ENCODE data around the gene DEGS2.

The DEGS2 gene

DNA sequence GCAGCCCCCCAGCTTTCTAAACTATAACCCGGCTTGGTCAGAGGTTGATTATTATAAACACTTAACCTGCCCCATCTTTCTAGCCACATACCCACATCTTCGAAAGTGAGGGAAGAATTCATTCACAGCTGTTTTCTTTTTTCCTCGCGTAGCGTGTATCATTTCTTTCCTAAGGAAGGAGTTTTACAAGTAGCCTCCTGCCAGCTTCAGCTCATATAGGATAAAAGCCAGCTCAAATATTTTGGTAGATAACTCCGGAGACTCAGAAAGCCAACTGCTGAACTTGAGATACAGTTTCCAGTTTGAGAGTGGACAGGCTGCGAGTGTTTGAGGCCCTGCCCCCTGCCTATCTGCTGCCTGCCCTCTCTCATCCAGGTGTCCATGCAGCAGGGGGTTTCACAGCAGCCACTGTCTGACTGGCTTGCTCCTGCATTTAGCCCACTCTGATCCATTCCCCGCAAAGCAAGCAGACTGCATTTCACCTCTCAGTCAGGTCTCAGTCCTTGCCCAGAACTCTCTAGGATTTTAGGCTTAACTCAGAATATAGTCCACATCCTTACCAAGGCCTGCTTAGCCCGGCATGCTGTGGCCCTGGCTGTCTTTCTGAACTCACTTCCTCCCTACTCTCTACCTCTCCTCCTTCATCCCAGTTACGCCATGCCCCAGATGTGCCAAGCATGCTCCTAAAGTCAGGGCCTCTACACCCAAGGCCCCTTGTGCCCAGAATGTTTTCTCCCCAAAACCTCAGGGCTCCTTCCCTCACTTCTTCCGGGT, 47.3 kb downstream of the DEGS2 start:
- DNase-seq (ENCODE audit: low spot score), result no peak

DNA sequence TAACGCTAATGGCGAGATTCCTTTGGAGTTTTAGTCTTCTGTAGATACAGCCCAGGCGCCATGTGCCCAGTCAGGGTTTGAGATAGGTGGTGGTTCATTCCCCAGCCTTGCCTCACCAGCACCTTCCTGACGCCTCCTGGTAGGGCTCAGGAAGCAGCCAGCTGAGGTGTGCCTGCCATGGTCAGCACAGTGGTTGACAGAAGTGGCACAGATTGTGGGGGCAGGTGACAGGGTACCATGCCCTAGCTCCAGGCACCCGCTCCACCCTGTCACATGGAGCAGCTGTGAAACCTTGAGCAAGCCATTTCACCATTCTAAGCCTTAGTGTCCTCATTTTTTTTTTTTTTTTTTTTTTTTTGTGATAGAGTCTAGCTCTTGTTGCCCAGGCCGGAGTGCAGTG, 48.6 kb downstream of the DEGS2 start:
- no peak for DNase-seq (ENCODE audit: low spot score)

DNA sequence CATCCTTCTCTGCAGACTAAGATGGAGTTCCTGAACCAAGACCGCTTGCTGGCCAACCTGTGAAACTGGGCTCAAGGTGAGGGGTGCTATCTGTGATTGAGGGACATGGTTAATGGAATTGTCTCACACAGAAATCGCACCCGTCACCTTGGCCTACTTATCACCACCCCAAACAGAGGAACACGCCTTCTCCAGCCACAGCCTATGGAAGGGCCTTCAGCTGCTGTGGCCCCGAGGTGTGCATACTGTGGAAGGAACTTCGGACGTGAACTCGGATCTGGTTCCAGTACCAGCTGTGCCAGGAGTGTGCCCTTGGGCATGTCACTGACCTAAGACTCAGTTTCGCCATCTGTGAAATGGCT, 49.9 kb downstream of the DEGS2 start:
- DNase-seq (ENCODE audit: low spot score), result no peak

DNA sequence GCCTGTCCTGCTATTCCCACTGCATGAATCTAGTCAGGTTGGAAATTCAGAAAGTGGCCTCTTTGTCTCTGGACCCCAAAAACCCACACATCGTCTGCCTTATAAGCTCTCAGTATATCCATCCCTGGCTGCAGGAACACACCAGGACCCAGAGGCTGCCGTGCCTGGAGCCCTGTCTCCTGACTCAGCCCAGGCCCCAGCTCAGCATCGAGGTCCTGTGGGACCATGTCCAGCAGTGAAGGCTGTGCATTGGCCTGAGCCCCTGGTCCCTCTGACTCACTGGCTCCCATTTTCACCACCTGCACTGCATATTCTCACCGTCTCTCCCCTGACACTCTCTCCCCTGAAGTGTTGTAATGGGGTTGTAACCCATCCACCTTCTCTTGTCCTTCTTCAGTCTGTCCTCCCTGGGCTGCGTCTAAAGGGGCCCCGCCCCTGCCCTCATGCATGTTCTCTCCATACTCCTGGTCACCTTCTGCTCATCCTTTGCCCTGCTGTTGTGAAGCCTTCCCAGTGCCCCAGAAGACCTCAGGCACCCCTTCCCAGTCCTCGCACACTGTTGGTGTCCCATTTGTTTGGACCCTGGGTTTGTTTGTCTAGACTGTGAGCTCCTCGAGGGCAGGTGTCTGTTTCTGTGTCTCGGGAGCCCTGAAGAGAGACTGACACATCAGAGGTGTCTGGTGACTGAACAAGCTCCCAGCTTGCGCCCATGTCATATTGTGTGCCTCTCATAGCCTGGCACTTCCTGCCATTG, 50.4 kb downstream of the DEGS2 start:
- no peak for DNase-seq (ENCODE audit: low spot score)

GRCh38 chr14:100108042-100108825, 51.2 kb downstream of the DEGS2 start:
- DNase-seq (ENCODE audit: low spot score), result peak; percentile 85

- no peak for DNase-seq (ENCODE audit: low spot score)
These were observed 52.2 kb downstream of the DEGS2 start for GRCh38 chr14:100107236-100107635.

DNA sequence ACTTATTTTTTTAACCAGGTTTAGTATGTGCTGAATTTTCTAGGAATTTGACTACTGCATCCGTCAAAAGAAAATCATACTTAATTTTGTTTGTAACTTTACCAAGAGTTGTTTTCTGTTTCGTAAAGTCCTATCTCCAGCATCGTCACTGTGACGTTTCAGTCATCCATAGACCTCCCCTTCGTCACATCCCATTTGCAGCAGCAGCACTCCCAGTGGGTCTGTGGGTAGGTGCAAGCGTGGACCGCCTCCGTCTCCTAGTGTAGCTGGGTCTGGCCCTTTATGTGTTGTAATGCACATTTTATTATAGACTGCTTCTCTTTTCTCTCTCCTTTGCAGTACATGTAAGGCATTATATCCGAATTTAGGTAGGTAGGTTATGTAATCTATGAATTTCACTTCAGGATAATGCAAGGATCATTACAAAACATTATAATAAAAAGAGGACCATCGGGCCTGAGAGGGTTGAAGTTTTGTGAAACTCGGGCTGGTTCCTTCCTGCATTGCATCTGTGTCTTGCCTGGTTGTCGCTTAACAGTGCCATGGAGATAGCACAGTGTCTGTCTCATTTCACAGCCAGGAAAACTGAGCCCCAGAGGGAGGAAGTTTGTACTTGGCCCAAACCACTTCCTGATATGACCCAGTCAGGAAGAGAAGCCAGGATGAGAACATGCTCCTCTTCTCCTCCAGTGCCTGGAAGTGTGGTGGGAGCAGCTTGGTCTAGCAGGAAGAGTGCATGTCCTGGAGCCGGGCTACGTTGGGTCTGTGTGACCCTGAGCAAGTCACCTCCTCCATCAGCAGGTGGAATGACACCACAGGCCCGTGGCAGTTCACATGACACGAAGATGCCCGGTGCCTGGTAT, 53.0 kb downstream of the DEGS2 start:
- DNase-seq (ENCODE audit: low spot score), result no peak

- DNase-seq (ENCODE audit: low spot score), result no peak
These were observed 53.9 kb downstream of the DEGS2 start for GRCh38 chr14:100105357-100106169.

- DNase-seq (ENCODE audit: low spot score), result no peak
These were observed 54.7 kb downstream of the DEGS2 start for GRCh38 chr14:100104523-100105300.

DNA sequence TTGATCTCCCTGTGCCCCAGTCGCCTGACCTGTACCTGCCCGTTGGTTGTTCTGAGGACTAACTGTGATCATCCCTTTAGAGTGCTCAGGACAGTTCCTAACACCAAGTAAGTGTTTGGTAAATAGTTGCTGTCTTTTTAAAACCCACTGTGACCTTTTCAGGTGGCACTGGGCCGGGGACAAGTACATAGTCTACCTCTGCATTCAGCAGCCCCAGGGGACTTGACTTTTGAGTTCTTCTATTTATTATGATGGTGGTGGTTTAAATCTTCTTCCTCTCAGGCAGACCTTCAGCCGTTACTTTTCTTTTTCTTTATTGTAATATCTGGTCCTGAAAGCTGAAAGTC, 55.5 kb downstream of the DEGS2 start:
- no peak for DNase-seq (ENCODE audit: low spot score)

- no peak for DNase-seq (ENCODE audit: low spot score)
These were observed 56.0 kb downstream of the DEGS2 start for GRCh38 chr14:100103250-100104005.

DNA sequence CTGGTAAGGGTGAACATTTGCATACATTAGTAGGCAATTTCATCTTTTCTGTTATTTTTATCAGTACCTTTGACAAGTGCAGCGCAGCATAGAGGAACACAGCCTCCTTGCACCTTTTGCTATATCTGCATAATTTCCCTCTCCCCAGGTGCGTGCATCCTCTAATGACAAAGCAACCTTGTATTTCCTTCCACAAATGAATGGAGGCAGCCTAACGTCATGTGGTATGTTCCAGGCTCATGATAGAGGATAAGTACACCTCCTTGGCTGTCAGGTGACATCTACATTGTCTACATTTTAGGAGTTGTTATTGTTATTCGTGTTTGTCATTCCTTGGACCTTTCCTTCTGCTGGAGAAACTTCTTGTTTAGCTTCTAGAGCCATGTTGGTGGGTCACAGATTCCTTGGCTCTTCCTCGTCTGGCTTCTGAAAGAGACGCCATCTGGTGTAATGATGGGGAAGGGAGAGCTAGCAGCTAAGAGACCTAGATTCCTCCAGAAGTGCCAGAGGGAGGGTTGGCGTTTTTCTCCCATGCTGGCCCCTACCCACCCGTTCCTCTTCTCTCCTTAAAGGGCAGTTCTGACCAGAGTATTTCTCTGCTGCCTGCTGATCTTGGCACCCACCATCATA, 57.2 kb downstream of the DEGS2 start:
- DNase-seq (ENCODE audit: low spot score), result no peak

DNA sequence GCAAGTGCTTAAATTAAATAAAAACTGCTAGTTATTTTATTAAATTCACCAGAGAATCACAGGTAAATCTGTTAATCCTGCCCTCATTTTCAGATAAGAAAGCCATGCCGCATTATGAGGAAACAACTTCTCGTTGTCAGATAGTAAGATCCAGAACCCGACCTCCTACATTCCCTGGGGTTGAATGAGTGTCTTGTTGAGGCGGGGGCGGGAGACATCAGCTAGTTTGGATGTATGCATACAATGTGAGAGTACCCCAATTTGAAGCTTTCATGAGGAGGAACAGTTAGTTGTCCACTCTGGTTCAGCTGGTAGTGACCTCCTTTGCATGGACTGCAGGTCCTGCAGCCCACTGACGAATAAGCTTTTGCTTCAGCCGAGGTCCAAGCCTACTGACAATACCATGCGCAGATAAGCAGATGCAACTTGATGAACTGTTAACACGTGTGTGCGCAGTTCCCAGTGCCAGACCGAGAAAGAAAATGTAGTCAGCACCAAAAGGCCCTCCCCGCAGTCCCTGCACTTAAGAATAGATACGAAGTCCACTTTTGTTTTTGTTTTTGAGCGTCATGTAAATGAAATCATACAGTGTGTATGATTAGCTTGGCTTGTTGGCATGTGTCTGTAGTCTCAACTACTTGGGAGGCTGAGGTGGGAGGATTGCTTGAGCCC, 59.3 kb downstream of the DEGS2 start:
- DNase-seq (ENCODE audit: low spot score), result no peak

DNA sequence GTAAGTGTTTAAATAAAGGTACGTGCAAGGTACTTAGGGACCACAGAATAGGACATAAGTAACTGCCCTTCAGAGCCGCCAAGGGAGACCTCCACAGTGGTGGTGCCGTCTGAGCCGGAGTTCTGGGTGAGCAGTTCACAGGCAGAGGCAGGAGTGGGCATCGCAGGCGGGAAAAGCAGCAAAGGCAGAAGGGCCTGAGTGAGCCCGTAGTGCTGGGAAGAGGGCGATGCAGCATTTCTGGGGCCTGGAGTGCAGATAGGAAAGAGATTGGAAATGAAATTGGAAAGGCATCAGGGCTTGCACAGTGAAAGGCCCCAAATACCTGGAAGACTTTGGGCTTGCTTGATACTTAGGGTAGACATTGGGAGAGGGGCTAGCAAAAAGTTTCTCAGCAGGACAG, 61.3 kb downstream of the DEGS2 start:
- no peak for DNase-seq (ENCODE audit: low spot score)

DNA sequence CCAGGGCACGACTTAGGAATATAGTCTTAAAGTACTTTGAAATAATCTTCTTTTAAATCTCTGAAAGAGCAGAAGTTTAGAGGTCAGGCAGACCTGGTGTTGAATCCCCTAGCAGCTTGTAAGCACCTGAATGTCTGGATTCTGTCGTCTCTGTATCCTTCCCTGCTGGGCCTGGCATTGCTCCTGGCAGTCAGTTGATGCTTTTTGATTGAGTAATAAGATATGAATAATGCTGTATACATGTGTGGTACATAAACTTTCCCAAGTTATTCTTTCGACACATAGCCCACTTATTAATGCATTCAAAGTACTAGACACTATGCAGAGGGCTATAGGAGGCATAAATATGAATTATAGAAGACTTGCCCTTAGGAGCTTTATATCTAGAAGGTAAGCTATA, 62.8 kb downstream of the DEGS2 start:
- no peak for DNase-seq (ENCODE audit: low spot score)

Measured in HuH-7 (cell line).